Mucosa of stomach (tissue), 1 donor: Measurements from ENCODE around the gene PHF14.

ENCODE experiments used
- H3K27me3 ChIP-seq: one replicate; pipeline ENCODE4 v1.7.0; 2013; ENCODE audit warnings: mild to moderate bottlenecking, low read length; ENCODE audit not compliant: control insufficient read depth, insufficient read depth
- H3K36me3 ChIP-seq: one replicate; pipeline ENCODE4 v1.7.0; 2013; ENCODE audit warnings: low read length; ENCODE audit not compliant: control insufficient read depth, insufficient read depth
- H3K4me1 ChIP-seq: one replicate; pipeline ENCODE4 v1.7.0; 2013; ENCODE audit warnings: mild to moderate bottlenecking, low read length; ENCODE audit not compliant: control insufficient read depth, insufficient read depth
- H3K4me3 ChIP-seq: one replicate; pipeline ENCODE4 v1.7.0; 2013; ENCODE audit warnings: low read length
- H3K9ac ChIP-seq: one replicate; pipeline ENCODE4 v1.7.0; 2013; ENCODE audit warnings: mild to moderate bottlenecking, low read length, moderate library complexity
- H3K9me3 ChIP-seq: one replicate; pipeline ENCODE4 v1.7.0; 2013; ENCODE audit warnings: mild to moderate bottlenecking, low read length, moderate library complexity; ENCODE audit not compliant: control insufficient read depth
- donor health status: Pancreatic carcinoma.

PHF14 gene

GRCh38 chr7:11127988-11128387 is 154.3 kb downstream of the PHF14 start:
- Histone ChIP-seq H3K9me3 (no peaks in the 10 kb centered on the region), H3K9ac (no peak overlapping the region), H3K4me3 (no peak overlapping the region)

GRCh38 chr7:11128498-11128897 is 154.8 kb downstream of the PHF14 start:
- no peaks in the 10 kb centered on the region for H3K36me3 ChIP-seq
- no peak overlapping the region for H3K9ac ChIP-seq
- no peak overlapping the region for H3K4me3 ChIP-seq
- H3K4me1 ChIP-seq = no peaks in the 10 kb centered on the region
- H3K9me3 ChIP-seq = no peaks in the 10 kb centered on the region
- no peaks in the 10 kb centered on the region for H3K27me3 ChIP-seq

More at GRCh38 chr7:11127988-11128387, 154.3 kb downstream of the PHF14 start:
- no peaks in the 10 kb centered on the region for H3K36me3 ChIP-seq
- no peaks in the 10 kb centered on the region for H3K4me1 ChIP-seq
- H3K27me3 ChIP-seq = no peaks in the 10 kb centered on the region

- no peaks in the 10 kb centered on the region for H3K36me3 ChIP-seq
- no peak overlapping the region for H3K9ac ChIP-seq
- no peak overlapping the region for H3K4me3 ChIP-seq
- H3K27me3 ChIP-seq = no peaks in the 10 kb centered on the region
- no peaks in the 10 kb centered on the region for H3K9me3 ChIP-seq
- H3K4me1 ChIP-seq = no peaks in the 10 kb centered on the region
Measured at GRCh38 chr7:11130012-11130411, 156.3 kb downstream of the PHF14 start.

- H3K4me3 ChIP-seq = no peak overlapping the region
- no peak overlapping the region for H3K9ac ChIP-seq
- H3K27me3 ChIP-seq = no peaks in the 10 kb centered on the region
- no peaks in the 10 kb centered on the region for H3K36me3 ChIP-seq
- H3K9me3 ChIP-seq = no peaks in the 10 kb centered on the region
- no peaks in the 10 kb centered on the region for H3K4me1 ChIP-seq
Measured at GRCh38 chr7:11130601-11131000, 156.9 kb downstream of the PHF14 start.

- Histone ChIP-seq H3K4me1 (no peaks in the 10 kb centered on the region), H3K9ac (no peak overlapping the region), H3K27me3 (no peaks in the 10 kb centered on the region), H3K36me3 (no peaks in the 10 kb centered on the region), H3K4me3 (no peak overlapping the region), H3K9me3 (no peaks in the 10 kb centered on the region)
Measured at GRCh38 chr7:11133436-11133959, 159.8 kb downstream of the PHF14 start.

- H3K36me3 ChIP-seq = no peaks in the 10 kb centered on the region
- no peaks in the 10 kb centered on the region for H3K27me3 ChIP-seq
- no peaks in the 10 kb centered on the region for H3K4me1 ChIP-seq
- no peak overlapping the region for H3K9ac ChIP-seq
- H3K4me3 ChIP-seq = no peak overlapping the region
- H3K9me3 ChIP-seq = no peaks in the 10 kb centered on the region
Measured at GRCh38 chr7:11135573-11135972, 161.9 kb downstream of the PHF14 start.

GRCh38 chr7:11141541-11141940 is 167.9 kb downstream of the PHF14 start:
- Histone ChIP-seq H3K4me1 (no peaks in the 10 kb centered on the region), H3K9ac (no peak overlapping the region), H3K36me3 (no peaks in the 10 kb centered on the region), H3K9me3 (no peaks in the 10 kb centered on the region), H3K27me3 (no peaks in the 10 kb centered on the region), H3K4me3 (no peak overlapping the region)

GRCh38 chr7:11153694-11154093 is 180.0 kb downstream of the PHF14 start:
- no peaks in the 10 kb centered on the region for H3K36me3 ChIP-seq
- H3K27me3 ChIP-seq = no peaks in the 10 kb centered on the region
- H3K4me1 ChIP-seq = no peaks in the 10 kb centered on the region
- no peak overlapping the region for H3K9ac ChIP-seq
- no peaks in the 10 kb centered on the region for H3K9me3 ChIP-seq
- no peak overlapping the region for H3K4me3 ChIP-seq

GRCh38 chr7:11155883-11156282 is 182.2 kb downstream of the PHF14 start:
- Histone ChIP-seq H3K9me3 (no peaks in the 10 kb centered on the region), H3K4me3 (no peak overlapping the region), H3K9ac (no peak overlapping the region), H3K27me3 (no peaks in the 10 kb centered on the region), H3K36me3 (no peaks in the 10 kb centered on the region), H3K4me1 (no peaks in the 10 kb centered on the region)

GRCh38 chr7:11161499-11161898 is 187.8 kb downstream of the PHF14 start:
- no peak overlapping the region for H3K4me3 ChIP-seq
- H3K9me3 ChIP-seq = no peaks in the 10 kb centered on the region
- no peaks in the 10 kb centered on the region for H3K4me1 ChIP-seq
- H3K27me3 ChIP-seq = no peaks in the 10 kb centered on the region
- no peak overlapping the region for H3K9ac ChIP-seq
- H3K36me3 ChIP-seq = no peaks in the 10 kb centered on the region

- no peaks in the 10 kb centered on the region for H3K27me3 ChIP-seq
- no peaks in the 10 kb centered on the region for H3K36me3 ChIP-seq
- H3K4me3 ChIP-seq = no peak overlapping the region
- no peaks in the 10 kb centered on the region for H3K9me3 ChIP-seq
- H3K4me1 ChIP-seq = no peaks in the 10 kb centered on the region
- H3K9ac ChIP-seq = no peak overlapping the region
Measured at GRCh38 chr7:11163220-11163619, 189.5 kb downstream of the PHF14 start.

GRCh38 chr7:11166051-11166450 is 192.4 kb downstream of the PHF14 start:
- H3K4me1 ChIP-seq = no peaks in the 10 kb centered on the region
- H3K36me3 ChIP-seq = no peaks in the 10 kb centered on the region
- no peak overlapping the region for H3K4me3 ChIP-seq
- no peaks in the 10 kb centered on the region for H3K9me3 ChIP-seq
- H3K27me3 ChIP-seq = no peaks in the 10 kb centered on the region
- H3K9ac ChIP-seq = no peak overlapping the region

GRCh38 chr7:11168650-11169170 is 195.0 kb downstream of the PHF14 start:
- no peaks in the 10 kb centered on the region for H3K4me1 ChIP-seq
- no peak overlapping the region for H3K9ac ChIP-seq
- no peak overlapping the region for H3K4me3 ChIP-seq
- H3K9me3 ChIP-seq = no peaks in the 10 kb centered on the region
- no peaks in the 10 kb centered on the region for H3K27me3 ChIP-seq
- no peaks in the 10 kb centered on the region for H3K36me3 ChIP-seq
